Upper lobe of left lung (tissue), 6 donors: ENCODE results near the gene EHD4. TPM values are rescaled to one million over a fixed set of nuclear protein-coding genes. Genes with fewer than 3 reads are reported as not detected.

Experiments used
- ATAC-seq, 2 donors: fragments of 200-7000 bp; cut with Tn5 transposase; one replicate each; pipeline ENCODE4 v1.9.1; 2022; ENCODE audit warnings: mild to moderate bottlenecking in 2 of 2, moderate library complexity in 2 of 2; ENCODE audit not compliant: low FRiP score in 2 of 2
- DNase-seq, 2 donors: peaks; one replicate each; pipeline ENCODE4 v3.0.0-alpha.2; 2019 to 2020
- H3K27ac ChIP-seq, 4 donors: fragments of 200-600 bp; sonication (generic); one replicate each; pipeline ENCODE4 v1.5.1; 2016 to 2019
- H3K27me3 ChIP-seq, 4 donors: fragments of 200-600 bp; sonication (generic); one replicate each; pipeline ENCODE4 v1.5.1; 2017 to 2019
- H3K36me3 ChIP-seq, 4 donors: fragments of 200-600 bp; sonication (generic); one replicate each; pipeline ENCODE4 v1.5.1; 2016 to 2019
- H3K4me1 ChIP-seq, 4 donors: fragments of 200-600 bp; sonication (generic); one replicate each; pipeline ENCODE4 v1.5.1; 2018 to 2019
- H3K4me3 ChIP-seq, 4 donors: fragments of 200-600 bp; sonication (generic); one replicate each; pipeline ENCODE4 v1.5.1; 2017 to 2019; ENCODE audit warnings: mild to moderate bottlenecking in 2 of 4, moderate library complexity in 1 of 4
- H3K9me3 ChIP-seq, 4 donors: fragments of 200-600 bp; sonication (generic); one replicate each; pipeline ENCODE4 v1.5.1; 2018 to 2019
- EP300 ChIP-seq, 4 donors: sonication (generic); formaldehyde crosslinking; IDR thresholded peaks; one replicate each; pipeline ENCODE4 v1.5.1; 2017; ENCODE audit warnings: antibody characterized with exemption in 4 of 4, control low read depth in 2 of 4
- POLR2A ChIP-seq, 4 donors: fragments of 450-650 bp; IDR thresholded peaks; one replicate each; pipeline ENCODE4 v1.5.1; 2016 to 2017; ENCODE audit warnings: antibody characterized with exemption in 4 of 4, mild to moderate bottlenecking in 2 of 4
- POLR2AphosphoS5 ChIP-seq, 2 donors: sonication (generic); formaldehyde crosslinking; IDR thresholded peaks; one replicate each; pipeline ENCODE4 v1.5.1; 2017; ENCODE audit warnings: antibody characterized with exemption in 2 of 2
- WGBS, 2 donors: methylation state at CpG; one replicate each; pipeline ENCODE4 v1.1.5; 2017 to 2018; 5-methylcytosine and 5-hydroxymethylcytosine counted together
- total RNA-seq, 6 donors: library from RNA; depleted of rRNA in 4 of 6; stranded (reverse); fragments of >200 nt in 4 of 6; gene quantifications; one replicate each; pipeline versions ENCODE4 v1.1.0 to v1.2.1, GENCODE V29; 2016 to 2021
- TF ChIP-seq, protein P1 (sequence below), 6 experiments: fragments of 450-650 bp in 4 of 6; fragments of 200-600 bp in 2 of 6; sonication (generic) in 2 of 6; IDR thresholded peaks; one replicate each; pipeline ENCODE4 v1.5.1; 2016 to 2019; ENCODE audit warnings: antibody characterized with exemption in 6 of 6
- donor health status: DM: no; HTN: no; CAD: no; lungs with moderate emphysema.
- donor health status: DM: no; HTN: yes; CAD: no; lungs with severe emphysema.

Gene EHD4
- total RNA-seq, 6 donors from 2014 or later: 23.0 to 46.4 (median 31.5) TPM

DNA sequence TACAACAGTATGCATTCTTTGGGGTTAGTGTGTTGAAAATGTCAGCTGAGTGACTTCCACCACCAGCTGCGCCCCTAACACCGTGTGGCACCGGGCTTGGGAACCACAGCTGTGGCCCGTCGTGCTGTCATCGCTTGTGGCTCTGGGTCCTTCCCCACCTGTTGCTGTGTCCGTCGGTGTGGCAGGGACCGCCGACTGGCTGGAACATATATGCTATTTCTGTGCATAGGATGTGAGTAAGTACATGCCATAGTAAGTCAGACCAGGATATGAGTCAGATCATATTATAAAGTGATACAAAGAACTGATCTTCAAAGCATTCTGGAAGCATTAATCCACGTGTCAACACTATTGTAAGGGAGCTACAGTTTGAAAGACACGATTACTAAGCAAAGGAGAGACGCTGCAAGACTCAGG lies 31.9 kb downstream of the EHD4 start:
- H3K4me3 ChIP-seq: no peak overlapping the region
- DNase-seq (no peak), ATAC-seq (no peak)
- peak overlapping the region in 2 of 4 donors; percentile 20 to 44 for H3K27ac ChIP-seq
- H3K9me3 ChIP-seq: no peaks in the 10 kb centered on the region
- 79 to 86% methylated on average over 13 of the region's 13 CpGs for WGBS, 2 donors
- H3K4me1 ChIP-seq: peaks cover 24 to 45% (median 28%) of the 10 kb centered on the region in 4 donors
- peaks cover 0 to 39% (median 12%) of the 10 kb centered on the region in 4 donors for H3K36me3 ChIP-seq
- no peak for TF ChIP-seq POLR2A (IDR thresholded peaks at IDR 0.05)
- TF ChIP-seq EP300 (IDR thresholded peaks at IDR 0.05): no peak
- no peak for TF ChIP-seq POLR2AphosphoS5 (IDR thresholded peaks at IDR 0.05)
- TF ChIP-seq, protein P1, sequence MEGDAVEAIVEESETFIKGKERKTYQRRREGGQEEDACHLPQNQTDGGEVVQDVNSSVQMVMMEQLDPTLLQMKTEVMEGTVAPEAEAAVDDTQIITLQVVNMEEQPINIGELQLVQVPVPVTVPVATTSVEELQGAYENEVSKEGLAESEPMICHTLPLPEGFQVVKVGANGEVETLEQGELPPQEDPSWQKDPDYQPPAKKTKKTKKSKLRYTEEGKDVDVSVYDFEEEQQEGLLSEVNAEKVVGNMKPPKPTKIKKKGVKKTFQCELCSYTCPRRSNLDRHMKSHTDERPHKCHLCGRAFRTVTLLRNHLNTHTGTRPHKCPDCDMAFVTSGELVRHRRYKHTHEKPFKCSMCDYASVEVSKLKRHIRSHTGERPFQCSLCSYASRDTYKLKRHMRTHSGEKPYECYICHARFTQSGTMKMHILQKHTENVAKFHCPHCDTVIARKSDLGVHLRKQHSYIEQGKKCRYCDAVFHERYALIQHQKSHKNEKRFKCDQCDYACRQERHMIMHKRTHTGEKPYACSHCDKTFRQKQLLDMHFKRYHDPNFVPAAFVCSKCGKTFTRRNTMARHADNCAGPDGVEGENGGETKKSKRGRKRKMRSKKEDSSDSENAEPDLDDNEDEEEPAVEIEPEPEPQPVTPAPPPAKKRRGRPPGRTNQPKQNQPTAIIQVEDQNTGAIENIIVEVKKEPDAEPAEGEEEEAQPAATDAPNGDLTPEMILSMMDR (IDR thresholded peaks at IDR 0.05): no peak
- no peaks in the 10 kb centered on the region for H3K27me3 ChIP-seq

DNA sequence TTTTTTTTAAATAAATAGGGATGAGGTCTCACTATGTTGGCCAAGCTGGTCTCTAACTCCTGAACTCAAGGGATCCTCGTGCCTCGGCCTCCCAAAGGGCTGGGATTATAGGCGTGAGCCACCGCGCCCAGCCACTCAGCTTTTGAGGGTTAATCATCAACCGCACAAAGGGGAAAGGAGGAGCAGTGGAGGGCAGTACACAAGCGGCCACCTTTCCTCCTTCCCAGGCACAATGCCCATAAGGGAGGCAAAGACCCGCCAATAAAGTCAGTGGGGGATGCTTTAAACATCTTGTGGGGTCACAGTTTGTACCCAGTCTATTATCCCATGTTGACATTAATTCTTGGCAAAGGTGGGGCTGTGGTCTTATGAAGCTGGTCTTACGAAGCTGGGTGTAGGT lies 32.4 kb downstream of the EHD4 start:
- Histone ChIP-seq H3K27ac (peak overlapping the region in 2 of 4 donors; percentile 3 to 44), H3K27me3 (no peaks in the 10 kb centered on the region), H3K4me3 (no peak overlapping the region), H3K36me3 (peaks cover 0 to 35% (median 12%) of the 10 kb centered on the region in 4 donors), H3K4me1 (peaks cover 29 to 50% (median 33%) of the 10 kb centered on the region in 4 donors), H3K9me3 (no peaks in the 10 kb centered on the region)
- DNase-seq (no peak), ATAC-seq (no peak)
- 77 to 91% methylated on average over 9 of the region's 9 CpGs for WGBS, 2 donors
- TF ChIP-seq EP300 (IDR thresholded peaks at IDR 0.05) (no peak), POLR2A (IDR thresholded peaks at IDR 0.05) (no peak), POLR2AphosphoS5 (IDR thresholded peaks at IDR 0.05) (no peak)
- TF ChIP-seq, protein P1 (IDR thresholded peaks at IDR 0.05): no peak

DNA sequence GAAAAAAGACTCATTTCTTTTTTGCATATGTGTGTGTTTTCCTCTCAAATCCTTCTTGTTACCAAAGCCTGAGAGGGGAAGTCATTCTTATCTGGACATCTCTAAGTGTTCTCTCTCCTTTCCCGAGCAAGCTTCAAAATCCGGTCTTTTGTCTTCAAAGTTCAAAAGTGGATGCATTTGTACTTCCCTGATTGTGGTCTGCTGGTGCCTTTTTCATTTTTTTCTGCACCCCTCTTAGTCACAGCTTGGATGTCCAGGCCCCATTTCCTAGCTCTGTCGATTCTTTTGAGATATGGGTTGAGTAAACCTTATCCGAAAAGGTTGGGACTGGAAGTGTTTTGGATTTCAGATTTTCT lies 34.8 kb downstream of the EHD4 start:
- H3K9me3 ChIP-seq: no peaks in the 10 kb centered on the region
- H3K27me3 ChIP-seq: no peaks in the 10 kb centered on the region
- DNase-seq (no peak), ATAC-seq (no peak)
- peaks cover 0 to 28% (median 7%) of the 10 kb centered on the region in 4 donors for H3K36me3 ChIP-seq
- H3K4me1 ChIP-seq: peaks cover 35 to 52% (median 45%) of the 10 kb centered on the region in 4 donors
- peak overlapping the region; percentile 70 to 79 (median 74) for H3K27ac ChIP-seq
- TF ChIP-seq POLR2A (IDR thresholded peaks at IDR 0.05) (no peak), POLR2AphosphoS5 (IDR thresholded peaks at IDR 0.05) (no peak), EP300 (IDR thresholded peaks at IDR 0.05) (no peak)
- TF ChIP-seq, protein P1 (IDR thresholded peaks at IDR 0.05): no peak
- WGBS, 2 donors: 40 to 48% methylated on average over 4 of the region's 4 CpGs
- no peak overlapping the region for H3K4me3 ChIP-seq

DNA sequence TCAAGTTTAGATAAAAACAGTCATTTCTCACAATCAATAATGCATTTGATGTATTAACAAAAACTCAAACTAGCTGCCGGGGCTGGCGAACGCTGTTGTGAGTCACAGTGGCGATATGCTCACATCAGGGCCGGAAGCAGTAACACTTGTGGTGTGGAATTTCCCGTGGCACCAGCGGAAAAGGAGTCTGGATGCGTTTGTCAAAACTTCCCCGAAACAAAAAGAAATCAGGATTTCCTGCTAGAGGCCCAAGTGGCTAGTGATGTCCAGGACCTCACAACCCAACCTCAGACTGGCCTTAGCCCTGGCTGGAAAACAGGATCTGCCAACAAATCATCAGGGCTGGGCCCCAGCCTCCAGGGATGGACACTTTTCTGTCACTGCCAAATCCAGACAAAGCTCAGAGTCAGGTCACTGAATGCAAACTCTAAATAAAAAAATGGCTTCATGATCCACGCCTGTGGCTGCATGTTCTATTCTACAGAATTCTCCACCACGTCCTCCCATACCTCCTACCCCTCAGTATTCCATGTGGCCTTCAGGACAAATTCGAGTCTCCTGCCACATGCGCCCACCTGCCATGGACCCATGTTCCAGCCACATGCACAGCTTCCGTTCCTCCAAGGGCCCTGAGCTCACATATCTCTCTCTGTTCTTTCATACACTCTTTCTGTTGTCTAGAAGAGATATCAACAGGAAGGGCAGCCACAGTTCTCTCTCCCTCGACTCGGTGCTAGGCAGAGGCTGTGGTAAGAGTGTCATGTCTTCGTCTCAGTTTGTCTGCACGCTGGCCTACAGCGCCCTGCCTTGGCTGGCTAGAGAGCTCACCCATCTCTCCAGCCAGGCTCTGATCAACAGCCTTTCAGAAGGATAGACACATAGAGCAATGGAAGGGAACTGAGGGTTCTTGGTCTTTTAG lies 35.4 kb downstream of the EHD4 start:
- WGBS, 2 donors: 53 to 57% methylated on average over 19 of the region's 19 CpGs
- peaks cover 0 to 22% (median 4%) of the 10 kb centered on the region in 4 donors for H3K36me3 ChIP-seq
- peak; percentile 13 to 26 for ATAC-seq

DNA sequence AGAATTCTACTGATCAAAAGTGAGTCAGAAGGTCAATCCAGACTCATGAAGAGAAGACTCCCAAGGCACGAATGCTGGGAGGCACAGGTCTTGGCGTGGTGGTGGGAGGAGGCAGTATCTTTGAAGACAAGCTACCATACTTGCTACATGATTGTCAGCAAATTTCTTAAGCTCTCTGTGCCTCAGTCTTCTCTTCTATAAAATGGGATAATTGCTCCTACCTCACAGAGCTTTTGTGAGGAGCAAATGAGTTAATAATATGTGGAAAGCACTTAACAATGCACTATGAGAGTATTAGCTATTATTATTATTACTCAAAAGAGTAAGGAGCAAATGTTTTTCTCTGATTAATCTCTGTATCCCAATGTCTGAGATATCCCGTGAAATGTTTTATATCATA lies 36.2 kb downstream of the EHD4 start:
- Histone ChIP-seq H3K4me3 (no peak overlapping the region), H3K4me1 (peaks cover 38 to 58% (median 49%) of the 10 kb centered on the region in 4 donors), H3K27ac (peak overlapping the region; percentile 28 to 79 (median 73)), H3K9me3 (no peaks in the 10 kb centered on the region), H3K36me3 (peaks cover 0 to 15% (median 1%) of the 10 kb centered on the region in 4 donors), H3K27me3 (no peaks in the 10 kb centered on the region)
- no peak for ATAC-seq
- no peak for TF ChIP-seq POLR2AphosphoS5 (IDR thresholded peaks at IDR 0.05)
- TF ChIP-seq EP300 (IDR thresholded peaks at IDR 0.05): no peak
- TF ChIP-seq, protein P1 (IDR thresholded peaks at IDR 0.05): no peak
- no peak for TF ChIP-seq POLR2A (IDR thresholded peaks at IDR 0.05)
- WGBS, 2 donors: 77 to 91% methylated on average over 3 of the region's 3 CpGs
- no peak for DNase-seq

More for the DNA sequence above, 35.4 kb downstream of the EHD4 start:
- H3K9me3 ChIP-seq: no peaks in the 10 kb centered on the region
- no peak overlapping the region for H3K4me3 ChIP-seq
- H3K27ac ChIP-seq: peak overlapping the region; percentile 70 to 79 (median 74)
- peak in 1 of 2 donors; percentile 53 for DNase-seq
- no peaks in the 10 kb centered on the region for H3K27me3 ChIP-seq
- peaks cover 35 to 54% (median 45%) of the 10 kb centered on the region in 4 donors for H3K4me1 ChIP-seq
- TF ChIP-seq POLR2AphosphoS5 (IDR thresholded peaks at IDR 0.05): peak; percentile 58 to 84
- peak in 3 of 4 donors; percentile 41 to 73 (median 45) for TF ChIP-seq EP300 (IDR thresholded peaks at IDR 0.05)
- TF ChIP-seq POLR2A (IDR thresholded peaks at IDR 0.05): no peak
